ENCODE results near the gene WNT8A. TPM values are rescaled to one million over a fixed set of nuclear protein-coding genes. Genes with fewer than 3 reads are reported as not detected.

WNT8A gene
- total and polyA plus RNA-seq, 2 of the 13 experiments (the other 11 are each of a cell fraction or from before 2014, with no cell fraction given) = not detected

- Histone ChIP-seq H3K79me2 (ENCODE audit: insufficient read depth, low read length) (no peaks in the 10 kb centered on the region), H3K4me1 (ENCODE audit: insufficient read depth, low read length) (peaks cover 25% of the 10 kb centered on the region), H3K4me2 (ENCODE audit: low read depth, low read length) (no peak overlapping the region), H3K27ac (ENCODE audit: extremely low read length, insufficient read depth, low read length) (no peak overlapping the region), H3K9me3 (ENCODE audit: low read length) (no peaks in the 10 kb centered on the region), H3K36me3 (replicated peaks in 1 of 2; ENCODE audit: control insufficient read depth in 1 of 2, insufficient read depth in 2 of 2, low read length in 2 of 2) (no peaks in the 10 kb centered on the region), H2AFZ (ENCODE audit: low read length) (no peak overlapping the region), H3K4me3 (replicated peaks in 1 of 3; ENCODE audit: insufficient read depth in 1 of 3, low read depth in 2 of 3, low read length in 3 of 3) (no peak overlapping the region), H3K9ac (ENCODE audit: insufficient read depth, low read depth, low read length) (no peak overlapping the region), H3K27me3 (ENCODE audit: control insufficient read depth in 1 of 2, insufficient read depth in 2 of 2, low read length in 2 of 2) (no peaks in the 10 kb centered on the region), H4K20me1 (ENCODE audit: insufficient read depth, low read length) (no peaks in the 10 kb centered on the region)
- no peak for FAIRE-seq
- WGBS (ENCODE audit: low lambda C conversion rate) = 92% methylated on average over 6 of the region's 6 CpGs
- POLR2A ChIA-PET = no interaction called here
- no peak for DNase-seq (ENCODE audit: low spot score)
- TF ChIP-seq ZNF205 (CRISPR knock-in tag; IDR thresholded peaks at IDR 0.05) (no peak), U2AF1 (optimal IDR thresholded peaks at IDR 0.05; ENCODE audit: low read depth, low read length) (no peak), ZNF235 (CRISPR knock-in tag; IDR thresholded peaks at IDR 0.05; ENCODE audit: borderline replicate concordance) (no peak), RFX3 (CRISPR knock-in tag; IDR thresholded peaks at IDR 0.05) (no peak), ZHX1 (CRISPR knock-in tag; IDR thresholded peaks at IDR 0.05; ENCODE audit: low read depth) (no peak), ZNF33B (CRISPR knock-in tag; IDR thresholded peaks at IDR 0.05) (no peak), ZNF746 (CRISPR knock-in tag; IDR thresholded peaks at IDR 0.05) (no peak)
- intact Hi-C loops (cut with micrococcal nuclease; ENCODE audit: unreplicated experiment) = no loop called here
- in situ Hi-C loops (cut with HindIII; ENCODE audit: extremely low pct_ligation_motif_present, low pct_unique_long_range_greater_than_20kb) = no loop called here
- CTCF ChIA-PET (ENCODE audit: low intra/inter-chr PET ratio, low total read pairs) = no interaction called here
- no peak for ATAC-seq
- no TSS peak for BruUV-seq (replicated peaks)
Observed at GRCh38 chr5:138105709-138106108, 21.9 kb downstream of the WNT8A start.

DNA sequence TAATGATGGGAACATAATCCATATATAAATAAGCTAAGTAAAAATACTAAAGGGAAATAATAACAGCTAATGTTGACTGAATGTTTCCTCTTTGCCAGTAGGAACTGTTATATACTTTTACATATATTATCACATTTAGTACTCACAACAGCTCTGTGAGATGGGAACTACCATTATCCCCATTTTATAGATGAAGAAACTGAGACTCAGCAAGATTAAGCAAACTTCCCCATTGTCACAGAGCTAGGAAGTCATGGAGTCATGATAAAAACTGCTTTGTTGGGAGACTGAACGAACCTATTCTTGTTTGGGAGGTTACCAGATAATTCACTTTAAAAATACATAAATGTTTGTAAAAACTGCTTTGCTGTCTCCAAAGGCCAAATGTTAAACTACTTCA lies 23.4 kb downstream of the WNT8A start:
- H3K27me3 ChIP-seq (ENCODE audit: control insufficient read depth in 1 of 2, insufficient read depth in 2 of 2, low read length in 2 of 2) = no peaks in the 10 kb centered on the region
- ChIA-PET CTCF (ENCODE audit: low intra/inter-chr PET ratio, low total read pairs) (no interaction called here), POLR2A (no interaction called here)
- H3K9me3 ChIP-seq (ENCODE audit: low read length) = no peaks in the 10 kb centered on the region
- H3K36me3 ChIP-seq (replicated peaks in 1 of 2; ENCODE audit: control insufficient read depth in 1 of 2, insufficient read depth in 2 of 2, low read length in 2 of 2) = no peaks in the 10 kb centered on the region
- WGBS (ENCODE audit: low lambda C conversion rate) = 62% methylated on average over 1 of the region's 1 CpG
- no peaks in the 10 kb centered on the region for H3K79me2 ChIP-seq (ENCODE audit: insufficient read depth, low read length)
- FAIRE-seq (no peak), ATAC-seq (no peak), DNase-seq (ENCODE audit: low spot score) (no peak)
- no peak overlapping the region for H2AFZ ChIP-seq (ENCODE audit: low read length)
- no peak for TF ChIP-seq TCF7 (IDR thresholded peaks at IDR 0.05; ENCODE audit: low read depth)
- TF ChIP-seq CHD4 (IDR thresholded peaks at IDR 0.05; ENCODE audit: borderline replicate concordance, low read length) = peak; percentile 47; the same call in 1 of the 2 replicates
- no peak for TF ChIP-seq U2AF1 (optimal IDR thresholded peaks at IDR 0.05; ENCODE audit: low read depth, low read length)
- peak; percentile 95 for TF ChIP-seq ZNF629 (CRISPR knock-in tag; conservative IDR thresholded peaks at IDR 0.05)
- H3K4me2 ChIP-seq (ENCODE audit: low read depth, low read length) = peak overlapping the region; percentile 64
- no peak overlapping the region for H3K4me3 ChIP-seq (replicated peaks in 1 of 3; ENCODE audit: insufficient read depth in 1 of 3, low read depth in 2 of 3, low read length in 3 of 3)
- no peak overlapping the region for H3K9ac ChIP-seq (ENCODE audit: insufficient read depth, low read depth, low read length)
- in situ Hi-C loops (cut with HindIII; ENCODE audit: extremely low pct_ligation_motif_present, low pct_unique_long_range_greater_than_20kb) = no loop called here
- peaks cover 24% of the 10 kb centered on the region for H3K4me1 ChIP-seq (ENCODE audit: insufficient read depth, low read length)
- intact Hi-C loops (cut with micrococcal nuclease; ENCODE audit: unreplicated experiment) = no loop called here
- H3K27ac ChIP-seq (ENCODE audit: extremely low read length, insufficient read depth, low read length) = peak overlapping the region; percentile 56
- BruUV-seq (replicated peaks) = no TSS peak
- H4K20me1 ChIP-seq (ENCODE audit: insufficient read depth, low read length) = no peaks in the 10 kb centered on the region
